ENCODE data around the gene CCDC174.

Gene CCDC174

GRCh38 chr3:14701676-14702075, 50.1 kb downstream of the CCDC174 start:
- no peak for DNase-seq (ENCODE audit: low read depth in 2 of 2)

GRCh38 chr3:14703128-14703750, 51.7 kb downstream of the CCDC174 start:
- DNase-seq (ENCODE audit: low read depth in 2 of 2): no peak

GRCh38 chr3:14703791-14704190, 52.2 kb downstream of the CCDC174 start:
- no peak for DNase-seq (ENCODE audit: low read depth in 2 of 2)

GRCh38 chr3:14706096-14706495, 54.5 kb downstream of the CCDC174 start:
- no peak for DNase-seq (ENCODE audit: low read depth in 2 of 2)

- no peak for DNase-seq (ENCODE audit: low read depth in 2 of 2)
These were observed 65.0 kb downstream of the CCDC174 start for GRCh38 chr3:14716591-14716990.

- no peak for DNase-seq (ENCODE audit: low read depth in 2 of 2)
These were observed 65.7 kb downstream of the CCDC174 start for GRCh38 chr3:14717307-14717706.

- DNase-seq (ENCODE audit: low read depth in 2 of 2): no peak
These were observed 67.0 kb downstream of the CCDC174 start for GRCh38 chr3:14718539-14718938.

GRCh38 chr3:14719006-14719405, 67.4 kb downstream of the CCDC174 start:
- DNase-seq (ENCODE audit: low read depth in 2 of 2): no peak

GRCh38 chr3:14721126-14721864, 69.7 kb downstream of the CCDC174 start:
- DNase-seq (ENCODE audit: low read depth in 2 of 2): no peak

Measured in stimulated activated CD8-positive, alpha-beta memory T cell treated with anti-CD3 and anti-CD28 coated beads, Interleukin-7, amount 100 ng/mL, for 4 hours (primary cell).